HepG2 (cell line): ENCODE data around the gene PPIL6. TPM values are rescaled to one million over a fixed set of nuclear protein-coding genes. Genes with fewer than 3 reads are reported as not detected.

Experiments
- AKAP8 ChIP-seq: sonication (generic); formaldehyde crosslinking; IDR thresholded peaks from 2 replicates; pipeline ENCODE4 v1.5.1; 2020; ENCODE audit warnings: mild to moderate bottlenecking, missing genetic modification reagents
- BHLHE40 ChIP-seq: IDR thresholded peaks from 2 replicates; pipeline ENCODE4 v1.6.1; 2011; ENCODE audit warnings: low read length, improper control_type of control experiment
- BRCA1 ChIP-seq: sonication (generic); formaldehyde crosslinking; IDR thresholded peaks from 2 replicates; pipeline ENCODE4 v1.4.0; 2020; ENCODE audit warnings: missing genetic modification reagents
- CEBPB ChIP-seq: IDR thresholded peaks from 2 replicates; pipeline ENCODE4 v1.6.1; 2011; ENCODE audit warnings: low read depth, low read length, improper control_type of control experiment, borderline replicate concordance
- DMTF1 ChIP-seq: sonication (generic); formaldehyde crosslinking; IDR thresholded peaks from 2 replicates; pipeline ENCODE4 v1.4.0; 2020; ENCODE audit warnings: mild to moderate bottlenecking, missing genetic modification reagents
- FOXO1 ChIP-seq: sonication (generic); formaldehyde crosslinking; IDR thresholded peaks from 2 replicates; pipeline ENCODE4 v1.4.0; 2020; ENCODE audit warnings: missing genetic modification reagents
- JARID2 ChIP-seq: sonication (generic); formaldehyde crosslinking; IDR thresholded peaks from 2 replicates; pipeline ENCODE4 v1.8.1; 2023; ENCODE audit warnings: missing genetic modification reagents, inconsistent platforms; ENCODE audit not compliant: insufficient replicate concordance
- KLF12 ChIP-seq: sonication (generic); formaldehyde crosslinking; IDR thresholded peaks from 2 replicates; pipeline ENCODE4 v1.4.0; 2020; ENCODE audit warnings: missing genetic modification reagents, borderline replicate concordance
- KLF13 ChIP-seq: sonication (generic); formaldehyde crosslinking; IDR thresholded peaks from 2 replicates; pipeline ENCODE4 v1.4.0; 2020; ENCODE audit warnings: mild to moderate bottlenecking, missing genetic modification reagents
- KLF16 ChIP-seq, 2 experiments: sonication (generic) in 1 of 2; formaldehyde crosslinking in 1 of 2; IDR thresholded peaks; 2 replicates each; pipeline versions ENCODE4 v1.6.1 to v1.8.0; 2016 to 2023; ENCODE audit warnings: missing genetic modification reagents in 2 of 2, missing compliant biosample characterization in 1 of 2
- MATR3 ChIP-seq: sonication (generic); formaldehyde crosslinking; IDR thresholded peaks from 2 replicates; pipeline ENCODE4 v1.4.0; 2020; ENCODE audit warnings: missing genetic modification reagents
- ZBTB3 ChIP-seq: sonication (generic); formaldehyde crosslinking; IDR thresholded peaks from 2 replicates; pipeline ENCODE4 v1.4.0; 2020; ENCODE audit warnings: low read depth, mild to moderate bottlenecking, moderate library complexity, missing genetic modification reagents, borderline replicate concordance
- ZBTB42 ChIP-seq: sonication (generic); formaldehyde crosslinking; IDR thresholded peaks from 2 replicates; pipeline ENCODE4 v1.5.0; 2020; ENCODE audit warnings: mild to moderate bottlenecking, missing genetic modification reagents
- ZNF101 ChIP-seq: sonication (generic); formaldehyde crosslinking; IDR thresholded peaks from 2 replicates; pipeline ENCODE4 v1.4.0; 2020; ENCODE audit warnings: mild to moderate bottlenecking, low read depth, missing genetic modification reagents, borderline replicate concordance
- ZNF136 ChIP-seq: sonication (generic); formaldehyde crosslinking; IDR thresholded peaks from 2 replicates; pipeline ENCODE4 v1.8.1; 2022; ENCODE audit warnings: low read depth, mild to moderate bottlenecking, moderate library complexity, missing genetic modification reagents
- ZNF382 ChIP-seq: sonication (generic); formaldehyde crosslinking; IDR thresholded peaks from 2 replicates; pipeline ENCODE4 v1.5.0; 2020; ENCODE audit warnings: missing genetic modification reagents, mild to moderate bottlenecking, borderline replicate concordance
- ZNF652 ChIP-seq: IDR thresholded peaks from 2 replicates; pipeline ENCODE4 v1.6.1; 2016; ENCODE audit warnings: low read depth, borderline replicate concordance
- ZNF704 ChIP-seq: sonication (generic); formaldehyde crosslinking; IDR thresholded peaks from 2 replicates; pipeline ENCODE4 v1.8.1; 2023; ENCODE audit warnings: mild to moderate bottlenecking, inconsistent platforms, moderate library complexity, missing genetic modification reagents, borderline replicate concordance
- ZNF709 ChIP-seq: sonication (generic); formaldehyde crosslinking; IDR thresholded peaks from 2 replicates; pipeline ENCODE4 v1.5.0; 2020; ENCODE audit warnings: mild to moderate bottlenecking, missing genetic modification reagents
- polyA plus RNA-seq, 8 experiments: library from polyadenylated mRNA; depleted of rRNA in 3 of 8; stranded (reverse) in 7 of 8; unstranded in 1 of 8; fragments of >200 nt; fragmentation: Illumina TruSeq in 4 of 8; extraction: Trizol in 4 of 8; gene quantifications; 2 replicates each; pipeline versions ENCODE4 v1.2.1 to v1.2.3, GENCODE V29; 2011 to 2016; ENCODE audit warnings: low read depth in 4 of 8, missing spikeins in 1 of 8, mixed read lengths in 1 of 8; ENCODE audit not compliant: insufficient read depth in 1 of 8
- total RNA-seq, 5 experiments: library from RNA; depleted of rRNA; stranded (reverse); fragments of >200 nt; fragmentation: Illumina TruSeq; extraction: Trizol; gene quantifications; 2 replicates each; pipeline ENCODE4 v1.2.3, GENCODE V29; 2016; ENCODE audit warnings: low read depth in 1 of 5
- TF ChIP-seq, protein P1 (sequence below): sonication (generic); formaldehyde crosslinking; IDR thresholded peaks from 2 replicates; pipeline ENCODE4 v1.9.0; 2022; ENCODE audit warnings: missing genetic modification reagents, mild to moderate bottlenecking, borderline replicate concordance

The PPIL6 gene
- total and polyA plus RNA-seq, 2 of the 13 experiments (the other 11 are each of a cell fraction or from before 2014, with no cell fraction given): 0.22 to 0.46 TPM

DNA sequence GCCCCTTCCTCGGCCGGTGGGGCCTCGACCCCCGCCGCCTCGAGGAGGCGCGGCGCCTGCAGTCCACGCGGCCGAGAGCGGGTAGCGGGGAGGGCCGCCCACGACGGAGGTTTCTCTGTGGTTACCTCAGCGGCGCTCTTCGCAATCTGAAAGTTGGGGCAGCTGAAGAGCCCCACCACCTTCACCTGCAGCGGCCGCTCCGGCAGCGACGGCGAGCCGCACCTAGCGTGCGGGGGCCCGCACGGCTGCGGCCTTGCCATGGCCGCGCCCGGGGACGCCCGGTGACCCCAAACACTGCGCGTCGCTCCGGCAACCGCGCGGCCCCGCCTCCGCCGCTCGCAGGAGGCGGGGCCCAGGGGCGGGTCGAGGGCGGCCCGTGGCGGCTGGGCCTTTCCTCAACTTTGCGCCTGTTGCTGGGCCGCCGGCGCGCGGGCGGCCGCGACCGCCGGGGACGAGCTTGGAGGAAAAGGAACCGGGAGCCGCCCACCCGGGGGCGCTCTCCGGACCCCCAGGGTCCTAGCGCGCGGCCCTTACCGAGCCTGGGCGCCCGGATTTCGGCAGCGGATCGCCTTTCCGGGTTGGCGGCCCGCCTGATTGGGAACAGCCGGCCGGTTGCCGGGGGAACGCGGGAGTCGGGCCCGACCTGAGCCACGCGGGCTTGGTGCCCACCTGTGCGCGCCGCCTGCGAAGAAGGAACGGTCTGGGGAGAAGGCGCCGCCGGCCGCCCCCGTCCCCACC is at the start of gene PPIL6, which contains the start of gene SMPD2 (continued):
- TF ChIP-seq CEBPB: no peak
- peak; percentile 76; the same call in 1 of the 2 replicates for TF ChIP-seq ZNF709 (CRISPR knock-in tag)
- no peak for TF ChIP-seq BRCA1 (CRISPR knock-in tag)
- no peak; a peak in 1 of 4 replicates for TF ChIP-seq KLF16 (CRISPR knock-in tag; IDR thresholded peaks at IDR 0.05)
- no peak for TF ChIP-seq ZNF101 (CRISPR knock-in tag)
- TF ChIP-seq ZNF382 (CRISPR knock-in tag): no peak
- TF ChIP-seq JARID2 (CRISPR knock-in tag): no peak
- no peak for TF ChIP-seq DMTF1 (CRISPR knock-in tag)
- TF ChIP-seq KLF12: 0 out of 2 replicates have a peak, but pooled peaks have one; percentile 47
- TF ChIP-seq ZNF136 (CRISPR knock-in tag): no peak
- TF ChIP-seq MATR3 (CRISPR knock-in tag): no peak
- TF ChIP-seq ZNF652 (CRISPR knock-in tag): no peak
- TF ChIP-seq ZBTB42 (CRISPR knock-in tag): no peak
- TF ChIP-seq KLF13 (CRISPR knock-in tag): no peak
- peak; percentile 14; the same call in 1 of the 2 replicates for TF ChIP-seq AKAP8 (CRISPR knock-in tag)
- peak; percentile 8; the same call in 1 of the 2 replicates for TF ChIP-seq FOXO1 (CRISPR knock-in tag)
- no peak; the same call in 1 of the 2 replicates for TF ChIP-seq ZNF704 (CRISPR knock-in tag)
- TF ChIP-seq BHLHE40: no peak
- TF ChIP-seq, protein P1, sequence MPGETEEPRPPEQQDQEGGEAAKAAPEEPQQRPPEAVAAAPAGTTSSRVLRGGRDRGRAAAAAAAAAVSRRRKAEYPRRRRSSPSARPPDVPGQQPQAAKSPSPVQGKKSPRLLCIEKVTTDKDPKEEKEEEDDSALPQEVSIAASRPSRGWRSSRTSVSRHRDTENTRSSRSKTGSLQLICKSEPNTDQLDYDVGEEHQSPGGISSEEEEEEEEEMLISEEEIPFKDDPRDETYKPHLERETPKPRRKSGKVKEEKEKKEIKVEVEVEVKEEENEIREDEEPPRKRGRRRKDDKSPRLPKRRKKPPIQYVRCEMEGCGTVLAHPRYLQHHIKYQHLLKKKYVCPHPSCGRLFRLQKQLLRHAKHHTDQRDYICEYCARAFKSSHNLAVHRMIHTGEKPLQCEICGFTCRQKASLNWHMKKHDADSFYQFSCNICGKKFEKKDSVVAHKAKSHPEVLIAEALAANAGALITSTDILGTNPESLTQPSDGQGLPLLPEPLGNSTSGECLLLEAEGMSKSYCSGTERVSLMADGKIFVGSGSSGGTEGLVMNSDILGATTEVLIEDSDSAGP (CRISPR knock-in tag): peak; percentile 72; the same call in 1 of the 2 replicates
- TF ChIP-seq ZBTB3 (CRISPR knock-in tag): no peak
